ENCODE results near the gene DCLRE1A.

DCLRE1A gene

DNA sequence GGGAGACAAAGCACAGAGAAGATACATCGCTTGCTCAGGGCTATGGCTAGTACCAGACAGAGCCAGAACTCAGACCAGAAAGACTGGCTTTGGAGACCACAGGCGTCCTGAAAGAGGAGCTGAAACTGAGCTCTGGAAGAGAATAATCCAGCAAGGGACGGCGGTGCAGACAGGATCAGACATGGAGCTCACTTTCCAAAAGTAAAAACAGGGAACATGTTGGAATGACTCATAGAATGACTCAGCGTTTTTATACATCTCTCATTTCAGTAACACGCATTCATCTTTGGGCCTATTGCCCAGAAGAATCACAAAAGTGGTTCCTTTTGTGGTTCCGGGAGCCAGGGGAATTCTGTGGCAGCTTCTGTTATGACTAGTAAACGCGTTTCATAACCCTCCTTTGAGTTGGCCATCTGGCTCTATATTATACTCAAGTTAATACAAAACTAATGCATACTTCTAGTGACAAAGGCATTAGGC, 65.2 kb downstream of the DCLRE1A start:
- no peak for DNase-seq (ENCODE audit: low read depth)

Data from T follicular helper cell (primary cell).